Immature natural killer cell (primary cell): Measurements from ENCODE around the gene PITPNM3. TPM values are rescaled to one million over a fixed set of nuclear protein-coding genes. Genes with fewer than 3 reads are reported as not detected.

Experiments used
- DNase-seq, 3 donors: peaks; one replicate each; pipeline ENCODE4 v3.0.0; 2022; ENCODE audit warnings: mixed read lengths in 1 of 3
- H3K27ac Mint-ChIP-seq, 6 donors: one replicate each; pipeline ENCODE4 v1.8.0; 2020; ENCODE audit warnings: mixed read lengths in 6 of 6, mild to moderate bottlenecking in 5 of 6, inconsistent platforms in 4 of 6, moderate library complexity in 3 of 6
- H3K27me3 Mint-ChIP-seq, 3 donors: one replicate each; pipeline ENCODE4 v1.8.0; 2020 to 2021; ENCODE audit warnings: low read depth in 3 of 3, mild to moderate bottlenecking in 3 of 3, mixed read lengths in 3 of 3, moderate library complexity in 3 of 3, inconsistent platforms in 1 of 3
- H3K36me3 Mint-ChIP-seq, 3 donors: one replicate each; pipeline ENCODE4 v1.8.0; 2020; ENCODE audit warnings: mixed read lengths in 3 of 3, inconsistent platforms in 2 of 3, mild to moderate bottlenecking in 2 of 3
- H3K4me1 Mint-ChIP-seq, 2 donors: one replicate each; pipeline ENCODE4 v1.8.0; 2020; ENCODE audit warnings: inconsistent platforms in 2 of 2, mild to moderate bottlenecking in 2 of 2, mixed read lengths in 2 of 2, moderate library complexity in 1 of 2
- H3K4me3 Mint-ChIP-seq, 5 donors: one replicate each; pipeline ENCODE4 v1.8.0; 2020; ENCODE audit warnings: mild to moderate bottlenecking in 5 of 5, mixed read lengths in 5 of 5, inconsistent platforms in 3 of 5, moderate library complexity in 3 of 5
- H3K9me3 Mint-ChIP-seq, 6 donors: one replicate each; pipeline ENCODE4 v1.8.0; 2020; ENCODE audit warnings: mild to moderate bottlenecking in 6 of 6, mixed read lengths in 6 of 6, inconsistent platforms in 4 of 6, moderate library complexity in 3 of 6
- polyA plus RNA-seq, 3 donors: library from polyadenylated mRNA; unstranded; fragments of 300-500 nt; fragmentation: Illumina TruSeq; gene quantifications; one replicate each; pipeline ENCODE4 v1.2.3, GENCODE V29; 2021

Gene PITPNM3
- polyA plus RNA-seq, 3 donors from 2014 or later: 0.02 TPM; not detected in 2

- no peak overlapping the region for H3K27ac Mint-ChIP-seq
- H3K4me1 Mint-ChIP-seq: no peaks in the 10 kb centered on the region
- no peak for DNase-seq
- no peaks in the 10 kb centered on the region for H3K36me3 Mint-ChIP-seq
- H3K27me3 Mint-ChIP-seq: peaks cover 2 to 10% (median 5%) of the 10 kb centered on the region in 3 donors
- no peaks in the 10 kb centered on the region for H3K9me3 Mint-ChIP-seq
- no peak overlapping the region for H3K4me3 Mint-ChIP-seq
Measured at GRCh38 chr17:6437466-6437865, 118.9 kb downstream of the PITPNM3 start.

- peaks cover 0 to 4% (median 3%) of the 10 kb centered on the region in 3 donors for H3K36me3 Mint-ChIP-seq
- H3K4me1 Mint-ChIP-seq: no peaks in the 10 kb centered on the region
- H3K4me3 Mint-ChIP-seq: no peak overlapping the region
- peak; percentile 45 to 50 (median 47) for DNase-seq
- no peak overlapping the region for H3K27ac Mint-ChIP-seq
- peaks cover 2 to 10% (median 5%) of the 10 kb centered on the region in 3 donors for H3K27me3 Mint-ChIP-seq
- peaks cover 0 to 7% (median 3%) of the 10 kb centered on the region in 6 donors for H3K9me3 Mint-ChIP-seq
Measured at GRCh38 chr17:6435968-6436367, 120.4 kb downstream of the PITPNM3 start.

- H3K4me1 Mint-ChIP-seq: no peaks in the 10 kb centered on the region
- peaks cover 0 to 4% (median 3%) of the 10 kb centered on the region in 3 donors for H3K36me3 Mint-ChIP-seq
- no peak within 1 kb of the TSS for H3K4me3 Mint-ChIP-seq
- H3K27ac Mint-ChIP-seq: no peak within 1 kb of the TSS
- H3K9me3 Mint-ChIP-seq: peaks cover 0 to 13% (median 6%) of the 10 kb centered on the region in 6 donors
- H3K27me3 Mint-ChIP-seq: peaks cover 2 to 10% (median 5%) of the 10 kb centered on the region in 3 donors
- DNase-seq: no peak
Measured at GRCh38 chr17:6435051-6435450, 121.3 kb downstream of the PITPNM3 start, which contains the start of gene AIPL1. Gene AIPL1, minus strand, starts transcription at chr17:6435121. Its CDS starts 17 bp downstream, at chr17:6435104.

GRCh38 chr17:6430769-6431168 lies 125.6 kb downstream of the PITPNM3 start:
- no peak overlapping the region for H3K4me3 Mint-ChIP-seq

GRCh38 chr17:6429266-6429665 lies 127.1 kb downstream of the PITPNM3 start:
- H3K9me3 Mint-ChIP-seq: peaks cover 0 to 19% (median 9%) of the 10 kb centered on the region in 6 donors
- no peak for DNase-seq
- H3K27me3 Mint-ChIP-seq: peaks cover 5 to 15% (median 10%) of the 10 kb centered on the region in 3 donors
- H3K36me3 Mint-ChIP-seq: peaks cover 3 to 8% (median 4%) of the 10 kb centered on the region in 3 donors
- peaks cover 12 to 20% of the 10 kb centered on the region in 2 donors for H3K4me1 Mint-ChIP-seq
- no peak overlapping the region for H3K4me3 Mint-ChIP-seq
- no peak overlapping the region for H3K27ac Mint-ChIP-seq

More at GRCh38 chr17:6430769-6431168, 125.6 kb downstream of the PITPNM3 start:
- Mint-ChIP-seq H3K9me3 (peaks cover 0 to 19% (median 9%) of the 10 kb centered on the region in 6 donors), H3K4me1 (peaks cover 12 to 18% of the 10 kb centered on the region in 2 donors), H3K27ac (no peak overlapping the region), H3K27me3 (peaks cover 5 to 15% (median 9%) of the 10 kb centered on the region in 3 donors), H3K36me3 (peaks cover 3 to 8% (median 4%) of the 10 kb centered on the region in 3 donors)
- no peak for DNase-seq

- peaks cover 3 to 8% (median 4%) of the 10 kb centered on the region in 3 donors for H3K36me3 Mint-ChIP-seq
- H3K27ac Mint-ChIP-seq: no peak overlapping the region
- peaks cover 12 to 20% of the 10 kb centered on the region in 2 donors for H3K4me1 Mint-ChIP-seq
- H3K4me3 Mint-ChIP-seq: peak overlapping the region in 2 of 5 donors; percentile 14 to 27
- DNase-seq: no peak
- peaks cover 0 to 19% (median 9%) of the 10 kb centered on the region in 6 donors for H3K9me3 Mint-ChIP-seq
- peaks cover 5 to 12% (median 10%) of the 10 kb centered on the region in 3 donors for H3K27me3 Mint-ChIP-seq
Measured at GRCh38 chr17:6428207-6428965, 128.0 kb downstream of the PITPNM3 start.

- DNase-seq: peak; percentile 73 to 75 (median 74)
- Mint-ChIP-seq H3K27ac (peak overlapping the region; percentile 2 to 80 (median 25)), H3K9me3 (peaks cover 0 to 19% (median 9%) of the 10 kb centered on the region in 6 donors), H3K27me3 (peaks cover 8 to 10% (median 8%) of the 10 kb centered on the region in 3 donors), H3K4me1 (peaks cover 12 to 20% of the 10 kb centered on the region in 2 donors), H3K4me3 (peak overlapping the region; percentile 34 to 76 (median 65)), H3K36me3 (peaks cover 3 to 8% (median 4%) of the 10 kb centered on the region in 3 donors)
Measured at GRCh38 chr17:6427279-6427781, 129.0 kb downstream of the PITPNM3 start.

GRCh38 chr17:6426356-6427101 lies 129.8 kb downstream of the PITPNM3 start:
- peaks cover 2 to 8% (median 4%) of the 10 kb centered on the region in 3 donors for H3K36me3 Mint-ChIP-seq
- DNase-seq: no peak
- H3K9me3 Mint-ChIP-seq: peaks cover 0 to 17% (median 9%) of the 10 kb centered on the region in 6 donors
- peaks cover 9 to 12% (median 9%) of the 10 kb centered on the region in 3 donors for H3K27me3 Mint-ChIP-seq
- H3K4me3 Mint-ChIP-seq: peak overlapping the region in 1 of 5 donors; percentile 57
- no peak overlapping the region for H3K27ac Mint-ChIP-seq
- H3K4me1 Mint-ChIP-seq: peaks cover 12 to 20% of the 10 kb centered on the region in 2 donors

GRCh38 chr17:6425407-6425806 lies 130.9 kb downstream of the PITPNM3 start:
- Mint-ChIP-seq H3K9me3 (peaks cover 0 to 6% (median 4%) of the 10 kb centered on the region in 6 donors), H3K4me1 (peaks cover 12 to 20% of the 10 kb centered on the region in 2 donors), H3K4me3 (no peak overlapping the region), H3K27me3 (peaks cover 9 to 12% (median 9%) of the 10 kb centered on the region in 3 donors), H3K36me3 (peaks cover 0 to 4% (median 4%) of the 10 kb centered on the region in 3 donors), H3K27ac (no peak overlapping the region)
- DNase-seq: no peak

- Mint-ChIP-seq H3K27me3 (peaks cover 9 to 12% (median 12%) of the 10 kb centered on the region in 3 donors), H3K9me3 (no peaks in the 10 kb centered on the region), H3K4me1 (peaks cover 12 to 20% of the 10 kb centered on the region in 2 donors), H3K36me3 (no peaks in the 10 kb centered on the region), H3K27ac (no peak overlapping the region), H3K4me3 (no peak overlapping the region)
- DNase-seq: no peak
Measured at GRCh38 chr17:6423931-6424330, 132.4 kb downstream of the PITPNM3 start.

GRCh38 chr17:6422654-6423241 lies 133.6 kb downstream of the PITPNM3 start:
- no peaks in the 10 kb centered on the region for H3K36me3 Mint-ChIP-seq
- no peaks in the 10 kb centered on the region for H3K9me3 Mint-ChIP-seq

GRCh38 chr17:6421700-6422604 lies 134.4 kb downstream of the PITPNM3 start:
- Mint-ChIP-seq H3K27ac (no peak overlapping the region), H3K4me3 (peak overlapping the region in 1 of 5 donors; percentile 25), H3K9me3 (no peaks in the 10 kb centered on the region), H3K4me1 (peaks cover 2 to 5% of the 10 kb centered on the region in 2 donors), H3K36me3 (no peaks in the 10 kb centered on the region), H3K27me3 (peaks cover 4 to 10% (median 6%) of the 10 kb centered on the region in 3 donors)
- DNase-seq: peak; percentile 61 to 68 (median 65)

More at GRCh38 chr17:6422654-6423241, 133.6 kb downstream of the PITPNM3 start:
- Mint-ChIP-seq H3K4me3 (no peak overlapping the region), H3K27ac (no peak overlapping the region), H3K4me1 (peaks cover 10 to 13% of the 10 kb centered on the region in 2 donors), H3K27me3 (peaks cover 8 to 12% (median 12%) of the 10 kb centered on the region in 3 donors)
- no peak for DNase-seq
